ENCODE measurements around the gene KSR1. TPM values are rescaled to one million over a fixed set of nuclear protein-coding genes. Genes with fewer than 3 reads are reported as not detected.
A peak's percentile ranks its signal among the peaks of the same experiment; 100 is the strongest.

KSR1 gene
- total and polyA plus RNA-seq, 11 donors: 6.1 to 31.1 (median 7.5) TPM

- DNase-seq (no peak), ATAC-seq (no peak)
- Histone ChIP-seq H3K27me3 (no peaks in the 10 kb centered on the region), H3K4me1 (peaks cover 0 to 67% (median 14%) of the 10 kb centered on the region in 12 donors), H3K9me3 (no peaks in the 10 kb centered on the region), H3K27ac (no peak overlapping the region), H3K36me3 (no peaks in the 10 kb centered on the region), H3K4me3 (no peak overlapping the region)
- WGBS, 4 donors: 87 to 94% (median 92%) methylated on average over 11 of the region's 11 CpGs
- intact Hi-C loops (cut with DNase I): loop anchor here in 1 of 10 donors (5.0 kb wide), 1 partner anchor 36 kb away; no protein-coding TSS in a partner anchor
- no peak for TF ChIP-seq CTCF (IDR thresholded peaks at IDR 0.05)
- no peak for TF ChIP-seq POLR2A (IDR thresholded peaks at IDR 0.05)
These were observed 82.1 kb downstream of the KSR1 start for GRCh38 chr17:27538156-27538955.

- no peaks in the 10 kb centered on the region for H3K36me3 ChIP-seq
- intact Hi-C loops (cut with DNase I): loop anchor here in 1 of 10 donors (5.0 kb wide), 1 partner anchor 37 kb away; no protein-coding TSS in a partner anchor
- peaks cover 0 to 68% (median 14%) of the 10 kb centered on the region in 12 donors for H3K4me1 ChIP-seq
- H3K27ac ChIP-seq: peak overlapping the region in 2 of 12 donors; percentile 70 to 81
- no peaks in the 10 kb centered on the region for H3K9me3 ChIP-seq
- ATAC-seq (no peak), DNase-seq (no peak)
- TF ChIP-seq POLR2A (IDR thresholded peaks at IDR 0.05): no peak
- TF ChIP-seq CTCF (IDR thresholded peaks at IDR 0.05): no peak
- no peak overlapping the region for H3K4me3 ChIP-seq
- WGBS, 4 donors: 95 to 100% (median 96%) methylated on average over 8 of the region's 8 CpGs
- no peaks in the 10 kb centered on the region for H3K27me3 ChIP-seq
These were observed 82.9 kb downstream of the KSR1 start for GRCh38 chr17:27539152-27539551.

GRCh38 chr17:27539794-27540317 lies 83.6 kb downstream of the KSR1 start:
- Histone ChIP-seq H3K4me3 (no peak overlapping the region), H3K36me3 (no peaks in the 10 kb centered on the region), H3K9me3 (no peaks in the 10 kb centered on the region), H3K27ac (peak overlapping the region in 4 of 12 donors; percentile 17 to 81 (median 62)), H3K4me1 (peaks cover 0 to 69% (median 14%) of the 10 kb centered on the region in 12 donors), H3K27me3 (no peaks in the 10 kb centered on the region)
- ATAC-seq (no peak), DNase-seq (no peak)
- intact Hi-C loops (cut with DNase I): loop anchor here in 1 of 10 donors (5.0 kb wide), 1 partner anchor 38 kb away; no protein-coding TSS in a partner anchor
- WGBS, 4 donors: 77 to 100% (median 83%) methylated on average over 3 of the region's 3 CpGs
- TF ChIP-seq POLR2A (IDR thresholded peaks at IDR 0.05): no peak
- TF ChIP-seq CTCF (IDR thresholded peaks at IDR 0.05): no peak
